Transverse colon (tissue), 4 donors: ENCODE measurements around the gene ARL11. TPM values are rescaled to one million over a fixed set of nuclear protein-coding genes. Genes with fewer than 3 reads are reported as not detected.

ENCODE experiments used
- DNase-seq: peaks from one replicate; pipeline ENCODE4 v3.0.0-alpha.2; 2019
- H3K27ac ChIP-seq, 4 donors: fragments of 200-600 bp; sonication (generic); 2 replicates each; pipeline ENCODE4 v1.5.1; 2016 to 2018; ENCODE audit warnings: inconsistent platforms in 4 of 4
- H3K27me3 ChIP-seq: fragments of 200-600 bp; sonication (generic); 2 replicates; pipeline ENCODE4 v1.5.1; 2017; ENCODE audit warnings: inconsistent platforms
- H3K36me3 ChIP-seq, 4 donors: fragments of 200-600 bp; sonication (generic); 2 replicates each; pipeline ENCODE4 v1.5.1; 2017 to 2019; ENCODE audit warnings: inconsistent platforms in 4 of 4
- H3K4me1 ChIP-seq, 4 donors: fragments of 200-600 bp; sonication (generic); 2 replicates each; pipeline ENCODE4 v1.5.1; 2017 to 2020; ENCODE audit warnings: inconsistent platforms in 4 of 4
- H3K4me3 ChIP-seq, 4 donors: fragments of 200-600 bp; sonication (generic); 1 replicate in 1 of 4; 2 replicates in 3 of 4; pipeline versions ENCODE4 v1.5.1 to v1.6.1; 2017 to 2019; ENCODE audit warnings: inconsistent platforms in 4 of 4
- H3K9me3 ChIP-seq, 2 donors: fragments of 200-600 bp; sonication (generic); 2 replicates each; pipeline ENCODE4 v1.5.1; 2017 to 2019; ENCODE audit warnings: inconsistent platforms in 2 of 2
- EP300 ChIP-seq: sonication (generic); formaldehyde crosslinking; IDR thresholded peaks from one replicate; pipeline ENCODE4 v1.6.1; 2017; ENCODE audit warnings: antibody characterized with exemption, low read depth
- POLR2A ChIP-seq: fragments of 450-650 bp; IDR thresholded peaks from one replicate; pipeline ENCODE4 v1.6.1; 2016; ENCODE audit warnings: antibody characterized with exemption, mild to moderate bottlenecking, moderate library complexity
- POLR2AphosphoS5 ChIP-seq, 3 donors: sonication (generic); formaldehyde crosslinking; IDR thresholded peaks; one replicate each; pipeline ENCODE4 v1.6.1; 2016; ENCODE audit warnings: antibody characterized with exemption in 3 of 3
- WGBS, 2 donors: methylation state at CpG; one replicate each; pipeline ENCODE4 v1.1.5; 2018; ENCODE audit warnings: low coverage in 1 of 2; 5-methylcytosine and 5-hydroxymethylcytosine counted together
- in situ Hi-C, 4 donors: fragments of 200-750 bp; cut with MboI; loops; one replicate each; pipeline versions ENCODE4 v1.15.0 to v1.15.1; 2017; ENCODE audit warnings: low sequenced_read_pairs in 3 of 4, low pct_ligation_motif_present in 1 of 4, low pct_unique_long_range_greater_than_20kb in 1 of 4
- intact Hi-C: fragments of 100-400 bp; cut with DNase I; formaldehyde crosslinking; loops from one replicate; pipeline ENCODE4 v1.15.1; 2023; ENCODE audit warnings: low total_unique reads
- total RNA-seq, 4 donors: library from RNA; depleted of rRNA; stranded (reverse); fragments of >200 nt; gene quantifications; one replicate each; pipeline ENCODE4 v1.1.0, GENCODE V29; 2016
- TF ChIP-seq, protein P1 (sequence below), 5 experiments: fragments of 200-600 bp in 3 of 5; fragments of 450-650 bp in 2 of 5; sonication (generic) in 3 of 5; IDR thresholded peaks; 1 replicate in 2 of 5; 2 replicates in 3 of 5; pipeline ENCODE4 v1.5.1; 2016 to 2017; ENCODE audit warnings: antibody characterized with exemption in 5 of 5, inconsistent platforms in 3 of 5, mild to moderate bottlenecking in 2 of 5, moderate library complexity in 1 of 5

ARL11 gene
- total RNA-seq, 4 donors from 2014 or later, result 0.68 to 0.79 TPM; not detected in 2

- Histone ChIP-seq H3K27me3 (no peaks in the 10 kb centered on the region), H3K4me1 (peaks cover 0 to 4% (median under 1%) of the 10 kb centered on the region in 4 donors), H3K4me3 (no peak overlapping the region), H3K27ac (no peak overlapping the region), H3K9me3 (no peaks in the 10 kb centered on the region), H3K36me3 (no peaks in the 10 kb centered on the region)
- in situ Hi-C loops, result no loop called here
- 94 to 100% methylated on average over 2 to 4 of the region's 4 CpGs for WGBS, 2 donors
- DNase-seq, result no peak
- no peak for TF ChIP-seq EP300
- TF ChIP-seq POLR2AphosphoS5 (IDR thresholded peaks at IDR 0.05), result no peak
- TF ChIP-seq, protein P1, sequence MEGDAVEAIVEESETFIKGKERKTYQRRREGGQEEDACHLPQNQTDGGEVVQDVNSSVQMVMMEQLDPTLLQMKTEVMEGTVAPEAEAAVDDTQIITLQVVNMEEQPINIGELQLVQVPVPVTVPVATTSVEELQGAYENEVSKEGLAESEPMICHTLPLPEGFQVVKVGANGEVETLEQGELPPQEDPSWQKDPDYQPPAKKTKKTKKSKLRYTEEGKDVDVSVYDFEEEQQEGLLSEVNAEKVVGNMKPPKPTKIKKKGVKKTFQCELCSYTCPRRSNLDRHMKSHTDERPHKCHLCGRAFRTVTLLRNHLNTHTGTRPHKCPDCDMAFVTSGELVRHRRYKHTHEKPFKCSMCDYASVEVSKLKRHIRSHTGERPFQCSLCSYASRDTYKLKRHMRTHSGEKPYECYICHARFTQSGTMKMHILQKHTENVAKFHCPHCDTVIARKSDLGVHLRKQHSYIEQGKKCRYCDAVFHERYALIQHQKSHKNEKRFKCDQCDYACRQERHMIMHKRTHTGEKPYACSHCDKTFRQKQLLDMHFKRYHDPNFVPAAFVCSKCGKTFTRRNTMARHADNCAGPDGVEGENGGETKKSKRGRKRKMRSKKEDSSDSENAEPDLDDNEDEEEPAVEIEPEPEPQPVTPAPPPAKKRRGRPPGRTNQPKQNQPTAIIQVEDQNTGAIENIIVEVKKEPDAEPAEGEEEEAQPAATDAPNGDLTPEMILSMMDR (IDR thresholded peaks at IDR 0.05), result no peak
- intact Hi-C loops, result no loop called here
These were observed 5.4 kb downstream of the ARL11 start for GRCh38 chr13:49633710-49634109.

GRCh38 chr13:49635599-49636433 is 7.5 kb downstream of the ARL11 start:
- H3K9me3 ChIP-seq, result no peaks in the 10 kb centered on the region
- intact Hi-C loops (no loop called here), in situ Hi-C loops (no loop called here)
- H3K36me3 ChIP-seq, result no peaks in the 10 kb centered on the region
- H3K27ac ChIP-seq, result no peak overlapping the region
- no peak for DNase-seq
- TF ChIP-seq EP300 (no peak), POLR2A (no peak), POLR2AphosphoS5 (IDR thresholded peaks at IDR 0.05) (no peak)
- TF ChIP-seq, protein P1 (IDR thresholded peaks at IDR 0.05), result no peak
- H3K4me1 ChIP-seq, result no peaks in the 10 kb centered on the region
- WGBS, 2 donors, result 58 to 74% methylated on average over 5 to 10 of the region's 10 CpGs
- no peaks in the 10 kb centered on the region for H3K27me3 ChIP-seq
- peak overlapping the region in 1 of 4 donors; percentile 25 for H3K4me3 ChIP-seq

- Histone ChIP-seq H3K4me1 (no peaks in the 10 kb centered on the region), H3K4me3 (no peak overlapping the region), H3K27ac (no peak overlapping the region), H3K9me3 (no peaks in the 10 kb centered on the region), H3K27me3 (no peaks in the 10 kb centered on the region), H3K36me3 (no peaks in the 10 kb centered on the region)
- DNase-seq, result no peak
- TF ChIP-seq POLR2A, result no peak
- in situ Hi-C loops, result no loop called here
- intact Hi-C loops, result no loop called here
- WGBS, 2 donors, result 93 to 100% methylated on average over 2 to 5 of the region's 5 CpGs
These were observed 8.4 kb downstream of the ARL11 start for GRCh38 chr13:49636705-49637104.

DNA sequence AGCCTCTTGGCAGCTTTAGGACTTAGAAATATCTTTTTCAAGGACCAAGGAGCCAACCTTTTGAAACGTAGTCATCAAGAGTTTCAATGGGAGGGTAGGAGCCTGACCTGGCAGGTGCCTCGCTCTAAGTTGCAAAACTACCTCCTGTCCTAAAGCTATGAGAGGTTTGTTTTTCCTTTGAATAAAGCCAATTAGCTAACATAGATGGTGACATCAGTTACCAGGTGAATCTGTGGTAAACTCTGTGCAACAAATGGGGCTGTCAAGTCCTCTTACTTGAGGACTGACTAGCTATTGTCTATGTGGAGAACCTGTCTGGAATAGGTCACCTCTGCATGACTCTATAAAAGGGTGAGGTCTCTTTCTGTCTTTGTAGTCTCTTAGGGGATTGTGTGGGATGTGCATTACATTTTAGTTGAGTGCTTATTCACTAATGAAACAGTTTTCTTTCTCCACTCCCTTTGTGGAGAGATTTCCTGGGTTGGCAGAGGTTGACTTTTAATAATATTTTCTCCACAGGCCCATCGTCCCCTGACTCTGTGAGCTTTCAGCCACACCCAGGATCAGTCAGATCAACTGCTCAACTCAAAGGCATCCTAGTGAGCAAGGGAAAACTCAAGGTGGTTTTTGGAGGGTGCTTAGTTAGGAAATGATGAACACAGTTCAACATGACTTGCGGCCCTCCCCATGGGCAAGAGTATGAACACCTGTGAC is 9.9 kb downstream of the ARL11 start:
- DNase-seq, result no peak
- whole genome bisulfite sequencing, 2 donors, result 83 to 87% methylated on average over 4 of the region's 4 CpGs
- TF ChIP-seq POLR2A (no peak), POLR2AphosphoS5 (IDR thresholded peaks at IDR 0.05) (no peak), EP300 (no peak)
- TF ChIP-seq, protein P1 (IDR thresholded peaks at IDR 0.05), result no peak
- in situ Hi-C loops, result no loop called here
- Histone ChIP-seq H3K9me3 (no peaks in the 10 kb centered on the region), H3K4me1 (no peaks in the 10 kb centered on the region), H3K36me3 (no peaks in the 10 kb centered on the region), H3K4me3 (no peak overlapping the region), H3K27me3 (no peaks in the 10 kb centered on the region), H3K27ac (no peak overlapping the region)
- intact Hi-C loops, result no loop called here
